Gastrocnemius medialis (tissue), 4 donors: ENCODE data around the gene TAS2R30.

ENCODE experiments used
- CTCF ChIP-seq, 5 experiments: fragments of 450-650 bp in 3 of 5; fragments of 200-600 bp in 2 of 5; sonication (generic) in 2 of 5; IDR thresholded peaks in 4 of 5; conservative IDR thresholded peaks in 1 of 5; 1 replicate in 4 of 5; 2 replicates in 1 of 5; pipeline ENCODE4 v1.5.1; 2016 to 2019; ENCODE audit warnings: antibody characterized with exemption in 5 of 5, mild to moderate bottlenecking in 3 of 5, moderate library complexity in 3 of 5
- POLR2A ChIP-seq, 2 donors: fragments of 450-650 bp; IDR thresholded peaks; one replicate each; pipeline ENCODE4 v1.6.1; 2017; ENCODE audit warnings: antibody characterized with exemption in 2 of 2, mild to moderate bottlenecking in 2 of 2, moderate library complexity in 2 of 2

- no peak for TF ChIP-seq CTCF (IDR thresholded peaks at IDR 0.05 in 4 of 5, conservative IDR thresholded peaks at IDR 0.05 in 1 of 5)
- TF ChIP-seq POLR2A (IDR thresholded peaks at IDR 0.05) = no peak
These were observed 39.6 kb upstream of the TAS2R30 start for GRCh38 chr12:11174022-11174421.
